ENCODE results near the gene NPC1L1.

Gene NPC1L1

DNA sequence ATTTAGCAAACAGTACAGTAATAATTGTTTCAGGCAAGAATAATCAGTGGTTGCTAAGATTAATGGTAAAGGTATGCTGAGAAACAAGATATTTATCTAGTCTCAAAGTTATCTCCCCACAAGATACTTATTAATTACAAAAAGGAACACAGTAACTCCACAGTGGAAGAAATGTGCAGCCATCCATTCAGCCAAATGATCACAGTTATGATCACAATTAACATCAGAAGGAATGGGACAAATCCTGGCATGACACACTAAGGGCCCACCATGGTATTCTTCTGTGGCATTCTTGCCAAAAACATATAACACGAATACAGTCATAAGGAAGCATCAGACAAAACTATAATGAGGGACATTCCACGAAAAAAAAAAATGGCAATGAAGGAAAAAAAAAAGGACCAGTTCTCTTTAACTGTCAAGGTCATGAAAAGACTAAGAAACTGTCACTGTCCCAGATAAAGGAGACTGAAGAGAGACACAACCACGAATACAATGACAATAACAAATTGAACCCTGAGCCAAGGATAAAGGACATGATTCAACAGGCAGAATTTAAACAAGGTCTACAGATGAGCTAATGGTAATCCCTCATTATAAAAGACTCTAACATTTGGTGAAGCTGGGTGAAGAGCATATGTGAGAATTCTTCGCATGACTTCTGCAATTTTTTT lies 71.5 kb downstream of the NPC1L1 start:
- no peak for DNase-seq

DNA sequence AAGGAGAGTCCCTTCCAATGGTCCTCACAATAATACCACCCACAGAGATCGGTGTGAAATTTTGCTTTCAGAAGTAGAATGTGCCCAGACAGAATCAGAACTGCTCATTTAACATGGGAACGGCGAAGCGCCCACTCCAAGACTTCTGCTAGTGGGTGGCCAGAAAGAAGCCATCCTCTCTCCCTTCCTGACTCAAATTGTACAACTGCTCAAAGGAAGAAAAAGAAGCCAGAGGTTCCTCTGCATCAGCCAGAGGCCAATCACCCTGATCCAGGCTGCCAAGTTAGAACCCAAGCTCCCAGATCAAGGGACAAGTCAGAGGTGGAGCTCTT lies 73.9 kb downstream of the NPC1L1 start:
- no peak for DNase-seq

DNA sequence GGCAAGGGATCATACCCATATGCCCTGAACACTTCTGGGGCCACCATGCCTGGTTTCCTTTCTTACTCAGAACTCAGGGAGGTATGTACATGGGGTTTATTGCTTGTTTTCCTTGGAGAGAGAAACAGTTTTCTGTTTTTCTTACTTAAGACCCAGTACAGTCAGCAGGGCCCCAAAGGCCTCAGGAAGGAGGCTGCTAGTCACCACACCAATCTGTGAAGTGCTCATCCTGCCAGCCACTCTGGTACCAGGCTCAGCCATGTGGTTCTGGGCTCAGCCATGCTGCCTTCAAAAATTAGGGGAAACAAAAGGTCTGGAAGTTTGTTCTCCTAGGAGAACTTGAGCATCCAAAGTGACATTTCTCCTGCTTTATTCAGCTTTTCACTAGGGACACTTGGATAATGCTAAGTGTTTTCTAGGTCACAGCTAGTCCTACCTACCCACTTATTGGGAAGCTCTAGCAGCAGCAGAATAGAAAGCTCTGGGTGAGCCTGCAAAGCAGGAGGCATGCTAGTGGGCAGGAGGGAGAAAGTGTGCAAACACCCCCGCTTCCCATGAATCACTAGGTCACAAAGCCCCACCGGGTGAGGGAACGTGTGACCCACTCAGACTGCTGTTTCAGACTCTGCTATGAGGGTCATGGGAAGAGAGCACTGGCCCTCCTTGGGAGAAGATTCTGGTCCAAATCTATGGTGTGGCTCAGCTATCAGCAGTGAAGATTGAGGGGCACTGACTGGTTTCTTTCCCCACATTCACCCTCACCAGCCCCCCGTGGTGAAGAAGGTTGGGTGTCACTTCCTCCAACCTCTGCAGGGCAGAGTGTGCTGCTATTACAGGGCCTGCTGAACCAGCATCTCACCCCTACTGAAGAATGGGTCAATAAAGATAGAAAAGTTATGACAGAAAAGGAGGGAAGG lies 74.6 kb downstream of the NPC1L1 start:
- DNase-seq = no peak

- no peak for DNase-seq
These were observed 75.6 kb downstream of the NPC1L1 start for GRCh38 chr7:44465490-44465889.

DNA sequence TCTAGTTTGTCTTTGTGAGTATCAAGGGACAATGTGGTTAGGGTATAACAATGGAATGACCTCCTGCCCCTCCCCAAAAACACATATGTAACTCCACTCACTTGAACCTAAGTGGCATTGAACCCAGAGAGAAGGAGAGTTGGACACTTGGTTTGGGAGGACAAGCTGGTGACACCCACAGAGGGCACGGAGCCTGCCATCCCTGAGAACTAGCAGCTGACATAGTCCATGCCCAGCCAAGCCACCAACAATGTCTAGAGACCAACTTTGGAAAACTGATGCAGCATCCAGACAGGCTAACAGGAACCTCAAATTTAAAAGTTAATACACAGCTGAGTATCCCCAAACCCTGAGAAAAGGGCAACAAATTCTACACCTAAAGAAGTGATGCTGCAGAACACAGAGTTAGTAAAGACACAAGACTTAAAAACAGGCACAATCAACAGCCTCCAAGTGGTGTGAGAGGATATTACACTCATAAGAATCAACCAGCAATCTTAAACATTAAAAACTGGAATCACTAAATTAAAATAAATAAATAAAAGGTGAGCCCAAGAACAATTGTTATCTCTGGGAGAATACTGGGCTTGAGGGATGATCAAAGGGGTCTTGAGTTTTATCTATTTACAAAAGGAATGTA lies 77.8 kb downstream of the NPC1L1 start:
- DNase-seq = no peak

Data from NCI-H526 treated with DMSO at 0.1 percent for 48 hours (cell line).